Endothelial cell of umbilical vein (primary cell): ENCODE data around the gene TARM1. TPM values are rescaled to one million over a fixed set of nuclear protein-coding genes. Genes with fewer than 3 reads are reported as not detected.

Experiments used
- BruUV-seq: library from RNA; stranded (reverse); fragments of 400-500 nt; replicated peaks from 2 replicates; lab custom pipeline; 2021; lab: Mats Ljungman, UMichigan
- CTCF ChIA-PET: fragments of 300-600, 350-600 bp; sonication (Branson Sonifier 250); formaldehyde crosslinking; loops from one replicate; lab custom pipeline; 2021; ENCODE audit warnings: antibody characterized with exemption, inconsistent platforms; lab: Charles Lee
- POLR2A ChIA-PET: fragments of 300-600, 350-600 bp; sonication (Branson Sonifier 250); formaldehyde crosslinking; loops from one replicate; lab custom pipeline; 2021; ENCODE audit warnings: antibody characterized with exemption, inconsistent platforms; lab: Charles Lee
- DNase-seq: peaks from one replicate; pipeline ENCODE4 v3.0.0-alpha.2; 2011; ENCODE audit warnings: low read depth, low spot score
- FAIRE-seq: peaks from 2 replicates; lab custom pipeline; 2011; peaks lifted over from hg19 to GRCh38; lab: Jason Lieb, UNC
- H2AFZ ChIP-seq: 2 replicates; pipeline ENCODE4 v1.6.0; 2012; ENCODE audit warnings: low read depth, low read length, control low read depth, inconsistent platforms
- H3K27ac ChIP-seq: 2 replicates; pipeline ENCODE4 v1.5.1; 2011; ENCODE audit warnings: low read depth, mild to moderate bottlenecking, control low read depth, low read length, moderate library complexity; ENCODE audit not compliant: insufficient read depth
- H3K27me3 ChIP-seq, 2 experiments: 2 replicates each; pipeline versions ENCODE4 v1.6.0 to v1.6.1; 2011; ENCODE audit warnings: low read length in 2 of 2, mixed read lengths in 1 of 2; ENCODE audit not compliant: control insufficient read depth in 2 of 2, insufficient read depth in 2 of 2
- H3K36me3 ChIP-seq, 2 experiments: 2 replicates in 1 of 2; 3 replicates in 1 of 2; pipeline ENCODE4 v1.5.1; 2011; ENCODE audit warnings: low read length in 2 of 2, mild to moderate bottlenecking in 1 of 2, moderate library complexity in 1 of 2; ENCODE audit not compliant: control insufficient read depth in 2 of 2, insufficient read depth in 2 of 2; ENCODE audit errors: extremely low read depth in 1 of 2
- H3K4me1 ChIP-seq: 3 replicates; pipeline ENCODE4 v1.5.1; 2011; ENCODE audit warnings: mild to moderate bottlenecking, low read length; ENCODE audit not compliant: control insufficient read depth, insufficient read depth; ENCODE audit errors: extremely low read depth
- H3K4me2 ChIP-seq: 2 replicates; pipeline ENCODE4 v1.6.1; 2011; ENCODE audit warnings: low read length, control low read depth, mixed read lengths; ENCODE audit not compliant: insufficient read depth
- H3K4me3 ChIP-seq, 3 experiments: fragments of 200-600 bp in 1 of 3; sonication (generic), shearing (Covaris generic) in 1 of 3; replicated peaks in 1 of 3; 2 replicates each; pipeline ENCODE4 v1.5.1; 2011 to 2016; ENCODE audit warnings: control low read depth in 3 of 3, low read length in 3 of 3, mild to moderate bottlenecking in 2 of 3, inconsistent platforms in 1 of 3, low read depth in 1 of 3, moderate library complexity in 1 of 3; ENCODE audit not compliant: insufficient read depth in 1 of 3
- H3K79me2 ChIP-seq: 2 replicates; pipeline ENCODE4 v1.6.0; 2012; ENCODE audit warnings: low read length, inconsistent platforms; ENCODE audit not compliant: control insufficient read depth, insufficient read depth
- H3K9ac ChIP-seq: replicated peaks from 2 replicates; pipeline ENCODE3; 2011; ENCODE audit warnings: low read length, control low read depth; ENCODE audit not compliant: insufficient read depth; ENCODE audit errors: extremely low read depth
- H3K9me1 ChIP-seq: replicated peaks from 3 replicates; pipeline ENCODE4 v1.6.0; 2011; ENCODE audit warnings: mild to moderate bottlenecking, low read length; ENCODE audit not compliant: control insufficient read depth, insufficient read depth; ENCODE audit errors: extremely low read depth
- H3K9me3 ChIP-seq: replicated peaks from 2 replicates; pipeline ENCODE4 v1.5.1; 2012; ENCODE audit warnings: low read length, inconsistent platforms; ENCODE audit not compliant: control insufficient read depth, insufficient read depth
- H4K20me1 ChIP-seq: replicated peaks from 2 replicates; pipeline ENCODE3; 2011; ENCODE audit warnings: mild to moderate bottlenecking, low read length; ENCODE audit not compliant: control insufficient read depth, insufficient read depth; ENCODE audit errors: extremely low read depth
- EZH2 ChIP-seq: IDR thresholded peaks from 2 replicates; pipeline ENCODE4 v1.6.1; 2012; ENCODE audit warnings: borderline replicate concordance, low read depth, mild to moderate bottlenecking, moderate library complexity, low read length, inconsistent platforms; ENCODE audit not compliant: severe bottlenecking
- FOS ChIP-seq: IDR thresholded peaks from 2 replicates; pipeline ENCODE4 v1.6.1; 2011; ENCODE audit warnings: mild to moderate bottlenecking, low read length, moderate library complexity, borderline replicate concordance; ENCODE audit not compliant: insufficient read depth
- JUN ChIP-seq: IDR thresholded peaks from 2 replicates; pipeline ENCODE4 v1.6.1; 2011; ENCODE audit warnings: borderline replicate concordance, low read depth; ENCODE audit not compliant: insufficient read length, insufficient read depth
- POLR2AphosphoS5 ChIP-seq: IDR thresholded peaks from 2 replicates; pipeline ENCODE4 v1.6.1; 2012; ENCODE audit warnings: low read depth, mild to moderate bottlenecking, control low read depth, low read length, moderate library complexity; ENCODE audit not compliant: insufficient read depth
- dilution Hi-C: fragments of 300-500 bp; cut with MboI; formaldehyde crosslinking; loops from one replicate; pipeline ENCODE4 v1.15.0; 2019; ENCODE audit warnings: low sequenced_read_pairs; ENCODE audit not compliant: extremely low pct_ligation_motif_present
- intact Hi-C: fragments of 100-400 bp; cut with micrococcal nuclease; formaldehyde crosslinking; loops from one replicate; pipeline ENCODE4 v1.10.0; 2022
- polyA plus RNA-seq, 4 experiments: library from polyadenylated mRNA; depleted of rRNA in 3 of 4; stranded (reverse) in 3 of 4; unstranded in 1 of 4; fragments of >200 nt; gene quantifications; 2 replicates each; pipeline versions ENCODE4 v1.2.1 to v1.2.3, GENCODE V29; 2011 to 2012; ENCODE audit warnings: missing spikeins in 1 of 4
- total RNA-seq: library from RNA; stranded (reverse); gene quantifications from 2 replicates; pipeline ENCODE4 v1.2.3, GENCODE V29; 2021
- TF ChIP-seq, protein P1 (sequence below), 2 donors: IDR thresholded peaks; 1 replicate in 1 of 2; 2 replicates in 1 of 2; pipeline ENCODE4 v1.5.1; 2011; ENCODE audit warnings: low read length in 2 of 2, mild to moderate bottlenecking in 2 of 2, moderate library complexity in 2 of 2, control low read depth in 1 of 2, inconsistent platforms in 1 of 2, low read depth in 1 of 2; ENCODE audit not compliant: insufficient read depth in 1 of 2; ENCODE audit errors: extremely low read depth in 1 of 2
- TF ChIP-seq, protein P2 (sequence below): IDR thresholded peaks from 2 replicates; pipeline ENCODE4 v1.6.1; 2011; ENCODE audit not compliant: insufficient read depth, insufficient read length

TARM1 gene
- total and polyA plus RNA-seq, 2 donors (not counting 3 experiments of a cell fraction or from before 2014, with no cell fraction given) = not detected

DNA sequence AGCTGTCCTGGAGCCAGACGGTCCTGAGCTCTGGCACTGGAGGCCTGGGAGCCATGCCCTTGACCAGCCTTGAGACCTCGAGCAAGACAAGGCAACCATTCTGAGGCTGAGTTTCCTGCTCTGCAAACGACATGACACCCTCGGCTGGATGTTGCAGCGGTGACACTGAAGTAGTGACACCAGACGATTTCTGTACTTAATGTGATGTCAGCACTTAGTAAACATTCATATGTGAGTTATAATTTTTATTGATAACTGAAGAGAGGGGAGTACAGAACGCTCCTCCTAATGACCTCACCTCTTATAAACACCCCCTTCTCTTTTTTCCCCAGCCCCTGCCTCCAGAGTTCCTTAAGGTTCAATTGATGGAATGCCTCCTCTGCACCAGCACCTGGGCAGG lies 27.3 kb upstream of the TARM1 start:
- DNase-seq (no peak), FAIRE-seq (no peak)
- no TSS peak for BruUV-seq
- Histone ChIP-seq H3K27me3 (no peaks in the 10 kb centered on the region), H4K20me1 (no peaks in the 10 kb centered on the region), H2AFZ (no peak overlapping the region), H3K27ac (no peak overlapping the region), H3K4me3 (no peak overlapping the region), H3K4me2 (no peak overlapping the region), H3K4me1 (no peaks in the 10 kb centered on the region), H3K36me3 (peaks cover 0 to 40% of the 10 kb centered on the region in 2 experiments), H3K79me2 (peaks cover under 1% of the 10 kb centered on the region), H3K9me3 (no peaks in the 10 kb centered on the region), H3K9ac (no peak overlapping the region), H3K9me1 (no peaks in the 10 kb centered on the region)
- ChIA-PET CTCF (no interaction called here), POLR2A (no interaction called here)
- TF ChIP-seq EZH2 (no peak), POLR2AphosphoS5 (no peak), FOS (no peak), JUN (no peak)
- TF ChIP-seq, protein P1, sequence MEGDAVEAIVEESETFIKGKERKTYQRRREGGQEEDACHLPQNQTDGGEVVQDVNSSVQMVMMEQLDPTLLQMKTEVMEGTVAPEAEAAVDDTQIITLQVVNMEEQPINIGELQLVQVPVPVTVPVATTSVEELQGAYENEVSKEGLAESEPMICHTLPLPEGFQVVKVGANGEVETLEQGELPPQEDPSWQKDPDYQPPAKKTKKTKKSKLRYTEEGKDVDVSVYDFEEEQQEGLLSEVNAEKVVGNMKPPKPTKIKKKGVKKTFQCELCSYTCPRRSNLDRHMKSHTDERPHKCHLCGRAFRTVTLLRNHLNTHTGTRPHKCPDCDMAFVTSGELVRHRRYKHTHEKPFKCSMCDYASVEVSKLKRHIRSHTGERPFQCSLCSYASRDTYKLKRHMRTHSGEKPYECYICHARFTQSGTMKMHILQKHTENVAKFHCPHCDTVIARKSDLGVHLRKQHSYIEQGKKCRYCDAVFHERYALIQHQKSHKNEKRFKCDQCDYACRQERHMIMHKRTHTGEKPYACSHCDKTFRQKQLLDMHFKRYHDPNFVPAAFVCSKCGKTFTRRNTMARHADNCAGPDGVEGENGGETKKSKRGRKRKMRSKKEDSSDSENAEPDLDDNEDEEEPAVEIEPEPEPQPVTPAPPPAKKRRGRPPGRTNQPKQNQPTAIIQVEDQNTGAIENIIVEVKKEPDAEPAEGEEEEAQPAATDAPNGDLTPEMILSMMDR (IDR thresholded peaks at IDR 0.05; ENCODE audit: extremely low read depth in 1 of 2, insufficient read depth in 1 of 2, low read depth in 1 of 2, low read length in 2 of 2) = no peak
- TF ChIP-seq, protein P2, sequence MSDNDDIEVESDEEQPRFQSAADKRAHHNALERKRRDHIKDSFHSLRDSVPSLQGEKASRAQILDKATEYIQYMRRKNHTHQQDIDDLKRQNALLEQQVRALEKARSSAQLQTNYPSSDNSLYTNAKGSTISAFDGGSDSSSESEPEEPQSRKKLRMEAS = no peak
- intact Hi-C loops = no loop called here
- dilution Hi-C loops = no loop called here
